ENCODE results near the gene RBFOX2. TPM values are rescaled to one million over a fixed set of nuclear protein-coding genes. Genes with fewer than 3 reads are reported as not detected.

Gene RBFOX2
- total and polyA plus RNA-seq, 2 of the 8 experiments (the other 6 are each of a cell fraction or from before 2014, with no cell fraction given), result 121 to 122 TPM

- H2AK5ac ChIP-seq (ENCODE audit: low read depth, low read length), result no peak overlapping the region
- no peak overlapping the region for H3K4me3 ChIP-seq (ENCODE audit: extremely low read depth in 1 of 4, insufficient read depth in 2 of 4, low read depth in 3 of 4, low read length in 4 of 4)
- no peak overlapping the region for H3K23ac ChIP-seq (ENCODE audit: insufficient read length)
- H3K36me3 ChIP-seq (ENCODE audit: control insufficient read depth in 2 of 4, insufficient read depth in 4 of 4, low read length in 3 of 4), result no peaks in the 10 kb centered on the region
- H3K56ac ChIP-seq (replicated peaks; ENCODE audit: insufficient read length, low read depth, low read length), result no peak overlapping the region
- TF ChIP-seq BRCA1 (IDR thresholded peaks at IDR 0.05; ENCODE audit: low read depth, low read length), result no peak
- TF ChIP-seq ATF3 (IDR thresholded peaks at IDR 0.05; ENCODE audit: insufficient read depth, low read depth, low read length), result no peak
- H2BK120ac ChIP-seq (replicated peaks; ENCODE audit: low read depth, low read length), result no peak overlapping the region
- H4K91ac ChIP-seq (replicated peaks; ENCODE audit: insufficient read length, low read length), result no peak overlapping the region
- no peak overlapping the region for H2BK15ac ChIP-seq (ENCODE audit: low read length)
- H3K4me2 ChIP-seq (ENCODE audit: insufficient read depth in 1 of 2, low read depth in 2 of 2, low read length in 2 of 2), result no peak overlapping the region
- FAIRE-seq (no peak), DNase-seq (ENCODE audit: low read depth in 1 of 2, low spot score in 2 of 2) (no peak)
- H3K9ac ChIP-seq (replicated peaks in 1 of 4; ENCODE audit: extremely low read depth in 1 of 4, low read depth in 3 of 4, low read length in 3 of 4), result no peak overlapping the region
- no peak overlapping the region for H2BK5ac ChIP-seq (ENCODE audit: low read depth, low read length)
- H3K4me1 ChIP-seq (replicated peaks in 1 of 4; ENCODE audit: control insufficient read depth in 3 of 4, insufficient read depth in 4 of 4, low read length in 3 of 4), result peaks cover 2 to 18% (median 9%) of the 10 kb centered on the region in 4 experiments; a peak in 4 of 7 replicates
- peaks cover 5 to 94% of the 10 kb centered on the region in 2 experiments for H3K79me2 ChIP-seq (ENCODE audit: control insufficient read depth in 1 of 2, insufficient read depth in 2 of 2, low read length in 2 of 2)
- H2BK20ac ChIP-seq (ENCODE audit: low read length), result no peak overlapping the region
- WGBS, 2 experiments (ENCODE audit: extremely low coverage in 1 of 2, insufficient coverage in 1 of 2, insufficient read length in 1 of 2, insufficient replicate concordance in 2 of 2, low coverage in 1 of 2, low lambda C conversion rate in 2 of 2, missing lambda C conversion rate in 1 of 2), result 82% methylated on average over 2 of the region's 2 CpGs; no CpG with 5 or more reads in 1 of the 2 experiments
- POLR2A ChIA-PET (ENCODE audit: partially characterized antibody), result no interaction called here
- H3K27me3 ChIP-seq (replicated peaks in 1 of 4; ENCODE audit: control insufficient read depth in 3 of 4, extremely low read depth in 1 of 4, insufficient read depth in 3 of 4, low read length in 3 of 4), result no peaks in the 10 kb centered on the region
- H3K9me3 ChIP-seq (ENCODE audit: insufficient read depth in 2 of 2, low read depth in 1 of 2, low read length in 1 of 2), result no peaks in the 10 kb centered on the region
- peaks cover 2 to 4% of the 10 kb centered on the region in 2 experiments for H4K20me1 ChIP-seq (replicated peaks in 1 of 2; ENCODE audit: control insufficient read depth in 1 of 2, insufficient read depth in 2 of 2, low read length in 2 of 2)
- H3K4ac ChIP-seq (replicated peaks; ENCODE audit: insufficient read length, low read depth, low read length), result no peak overlapping the region
- H3K27ac ChIP-seq (ENCODE audit: low read depth, low read length), result no peak overlapping the region
- no peak overlapping the region for H2BK12ac ChIP-seq (ENCODE audit: low read depth, low read length)
- H3K18ac ChIP-seq (ENCODE audit: extremely low read depth, low read length), result no peak overlapping the region
- H4K5ac ChIP-seq (ENCODE audit: insufficient read length, low read depth, low read length), result no peak overlapping the region
- no peak overlapping the region for H2AFZ ChIP-seq (ENCODE audit: low read length)
- H3K79me1 ChIP-seq (ENCODE audit: low read depth, low read length), result peaks cover 2% of the 10 kb centered on the region
- 0 out of 2 replicates have a peak, but pooled peaks cover 2% of the 10 kb centered on the region for H3K23me2 ChIP-seq (ENCODE audit: low read depth, low read length)
- no peak overlapping the region for H3K14ac ChIP-seq (ENCODE audit: insufficient read length)
- no peak overlapping the region for H4K8ac ChIP-seq (ENCODE audit: extremely low read depth, insufficient read depth, low read length)
- CTCF ChIA-PET (ENCODE audit: partially characterized antibody), result interaction anchor here (1.2 kb wide), 1 partner anchor 8 kb away, joined by 3 read pairs; no protein-coding TSS in a partner anchor
Measured at GRCh38 chr22:35830305-35830704, 198.3 kb downstream of the RBFOX2 start.

All from H1 (cell line).